DMS53 treated with DMSO at 0.1 percent for 48 hours (cell line): ENCODE measurements around the gene GON7.
"Not testable (repeated sequence)": the region's sequence is repeated elsewhere in the genome, so short reads cannot be mapped to it uniquely, and the experiment has no call there.

Experiments
- DNase-seq: peaks from one replicate; lab custom pipeline; 2025; ENCODE audit not compliant: unreplicated experiment; lab: John Stamatoyannopoulos, UW

Gene GON7

DNA sequence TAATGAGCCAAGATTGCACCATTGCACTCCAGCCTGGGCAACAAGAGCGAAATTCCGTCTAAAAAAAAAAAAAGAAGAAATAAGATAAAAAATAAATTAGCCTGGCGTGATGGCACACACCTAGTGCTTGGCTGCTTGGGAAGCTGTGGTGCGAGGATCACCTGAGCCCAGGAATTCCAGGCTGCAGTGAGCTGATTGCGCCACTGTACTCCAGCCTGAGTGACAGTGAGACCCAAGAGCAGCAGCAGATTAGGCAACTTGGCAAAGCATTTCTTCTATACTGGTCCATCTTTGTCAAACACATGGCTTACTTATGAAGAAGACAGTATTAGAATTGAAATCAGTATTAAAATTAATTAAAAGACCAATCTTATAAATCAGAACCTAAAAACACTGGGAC lies 6.3 kb downstream of the GON7 start:
- DNase-seq, result no peak

DNA sequence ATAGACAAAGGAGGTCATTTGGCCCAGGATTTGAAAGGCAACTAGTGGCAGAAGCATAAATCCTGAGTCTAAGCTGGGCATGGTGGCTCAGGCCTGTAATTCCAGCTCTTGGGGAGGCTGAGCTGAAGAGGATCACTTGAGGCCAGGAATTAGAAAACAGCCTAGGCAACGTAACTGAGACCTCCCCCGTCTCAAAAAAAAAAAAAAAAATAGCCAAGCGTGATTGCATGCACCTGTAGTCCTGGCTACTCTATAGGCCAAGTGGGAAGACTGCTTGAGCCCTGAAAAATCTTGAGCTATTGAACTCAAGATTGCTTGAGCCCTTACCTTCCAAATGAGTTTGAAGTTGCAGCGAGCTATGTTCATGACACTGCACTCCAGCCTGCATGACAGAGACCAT lies 7.8 kb downstream of the GON7 start:
- DNase-seq, result no peak

DNA sequence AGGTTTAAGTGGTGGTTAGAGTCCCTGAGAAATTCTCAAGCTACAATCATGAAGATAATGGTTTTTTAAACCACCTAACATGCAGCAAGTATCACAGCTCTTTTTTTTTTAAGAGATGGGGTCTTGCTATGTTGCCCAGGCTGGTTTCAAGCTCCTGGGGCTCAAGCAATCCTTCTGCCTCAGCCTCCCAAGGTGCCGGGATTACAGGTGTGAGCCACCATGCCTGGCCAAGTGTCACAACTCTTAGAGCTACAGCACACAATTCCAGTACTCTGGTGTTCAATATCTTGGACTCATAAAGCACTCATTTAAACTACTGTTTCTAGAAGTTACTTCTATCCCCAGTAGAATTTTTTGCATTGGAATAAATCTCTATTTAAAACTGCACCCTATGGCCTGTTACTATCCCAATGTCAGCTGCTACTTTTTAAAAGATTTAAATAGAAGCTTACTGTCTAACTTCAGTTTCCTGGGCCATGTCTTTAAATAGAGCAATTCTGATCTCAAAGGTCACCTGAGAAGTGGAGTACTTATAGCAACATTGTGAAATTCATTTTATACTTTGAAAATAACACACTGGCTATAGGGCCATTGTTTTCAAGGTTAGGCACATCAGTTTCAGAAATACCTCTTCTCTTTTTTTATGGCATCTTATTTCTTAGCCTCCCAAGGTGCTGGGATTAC lies 11.4 kb downstream of the GON7 start:
- DNase-seq, result no peak

DNA sequence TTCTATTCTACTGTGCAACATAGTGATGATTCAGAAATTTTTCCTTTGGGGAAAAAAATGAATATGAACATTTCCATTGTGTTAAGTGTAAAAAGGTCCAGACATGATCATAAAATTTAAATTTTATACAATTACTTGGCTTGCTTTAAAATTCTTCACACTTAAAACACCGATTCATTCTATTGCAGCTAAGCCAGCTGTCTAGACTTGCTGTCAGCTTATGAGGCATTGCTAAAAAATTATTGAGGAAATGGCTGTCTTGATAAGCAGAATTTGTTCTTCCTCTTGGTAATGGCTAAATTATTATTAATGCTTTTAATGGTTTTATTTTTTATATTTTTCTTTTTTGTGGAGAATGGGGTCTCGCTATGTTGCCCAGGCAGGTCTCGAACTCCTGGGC lies 19.9 kb downstream of the GON7 start:
- DNase-seq, result no peak

DNA sequence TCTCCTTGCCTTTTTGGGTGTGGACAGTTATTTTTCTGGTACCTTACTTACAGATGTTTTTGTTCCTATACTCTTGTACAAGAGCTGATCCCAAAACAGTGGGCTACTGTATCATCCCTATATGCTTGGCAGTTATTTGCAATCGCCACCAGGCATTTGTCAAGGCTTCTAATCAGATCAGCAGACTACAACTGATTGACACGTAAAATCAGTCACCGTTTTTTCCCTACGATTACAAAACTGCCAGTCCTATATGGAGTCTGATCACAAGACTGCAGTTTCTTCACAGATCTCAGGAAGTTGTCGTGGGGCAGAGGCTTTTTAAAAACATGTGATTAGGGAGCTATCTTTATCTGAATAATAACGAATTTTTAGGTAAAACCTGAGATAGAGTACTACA lies 20.4 kb downstream of the GON7 start:
- no peak for DNase-seq

DNA sequence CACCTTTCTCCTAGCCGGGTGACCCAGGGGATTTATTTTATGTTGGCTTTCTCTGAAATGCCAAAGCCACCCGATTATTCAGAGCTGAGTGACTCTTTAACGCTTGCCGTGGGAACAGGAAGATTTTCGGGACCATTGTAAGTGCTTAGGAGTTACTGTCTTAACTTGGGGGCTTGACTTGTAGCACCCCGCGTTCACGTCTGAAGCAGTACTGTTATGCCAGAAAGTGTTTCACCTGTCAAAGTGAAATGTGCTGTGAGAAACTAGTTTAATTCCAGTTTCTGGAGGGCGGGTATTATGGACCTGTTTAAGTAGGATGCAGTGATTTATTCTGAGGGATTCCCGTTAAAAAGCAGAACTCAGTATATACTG lies 21.5 kb downstream of the GON7 start:
- DNase-seq, result no peak

DNA sequence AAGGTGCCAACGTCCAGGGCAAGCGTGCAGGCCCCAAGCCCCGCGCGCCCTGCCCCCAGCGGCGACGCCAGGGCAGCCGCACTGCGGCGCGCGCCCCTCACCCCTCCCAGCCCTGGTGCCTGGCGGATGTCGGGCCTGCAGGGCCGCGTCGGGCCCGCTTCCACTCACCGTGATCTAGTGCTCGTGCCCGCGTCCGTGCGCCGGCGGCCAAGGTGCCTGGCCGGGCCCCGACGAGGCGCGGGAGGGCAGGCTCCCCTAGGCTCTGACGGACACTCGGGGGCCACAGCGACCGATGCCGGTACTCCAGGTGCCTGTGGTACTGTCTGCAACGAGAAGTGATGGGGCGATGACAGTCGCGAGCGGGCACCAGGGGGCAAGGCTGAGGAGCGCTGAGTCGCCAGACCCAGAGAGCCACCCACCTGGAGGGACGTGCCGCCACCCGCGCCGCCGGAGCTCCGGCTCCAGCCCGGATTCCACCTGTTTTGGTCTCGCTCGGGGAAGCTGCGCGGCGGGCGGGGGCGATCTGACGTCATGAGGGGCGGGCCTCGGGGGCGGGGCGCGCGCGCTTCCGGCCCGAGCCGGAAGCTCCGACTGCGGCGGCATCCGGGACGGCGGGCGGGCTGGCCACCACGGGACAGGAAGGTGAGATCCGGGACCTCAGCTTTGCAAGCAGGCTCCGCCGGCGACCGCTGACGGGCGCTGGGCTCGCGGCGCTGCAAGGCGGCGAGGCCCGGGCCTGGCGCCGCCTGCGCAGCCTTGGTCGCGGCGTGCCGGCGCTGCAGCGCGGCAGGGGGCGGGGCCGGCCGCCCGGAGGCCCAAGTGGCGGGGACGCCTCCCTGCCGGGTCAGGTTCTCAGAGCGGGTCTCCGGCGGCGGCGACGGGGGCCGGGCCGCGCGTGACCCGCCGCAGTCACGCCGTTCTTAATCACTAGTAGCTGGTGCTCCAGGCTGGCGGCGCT lies 22.2 kb downstream of the GON7 start, which contains the start of the genes LYSET and MOAP1:
Gene LYSET, plus strand, starts transcription at position 927 of the 958 bp plus-strand sequence. CDS start 89 bp downstream, outside the sequence.
Gene MOAP1, minus strand, starts transcription at position 507 of the 958 bp plus-strand sequence. CDS start 655 bp downstream, outside the sequence.
- DNase-seq, result peak; percentile 37

DNA sequence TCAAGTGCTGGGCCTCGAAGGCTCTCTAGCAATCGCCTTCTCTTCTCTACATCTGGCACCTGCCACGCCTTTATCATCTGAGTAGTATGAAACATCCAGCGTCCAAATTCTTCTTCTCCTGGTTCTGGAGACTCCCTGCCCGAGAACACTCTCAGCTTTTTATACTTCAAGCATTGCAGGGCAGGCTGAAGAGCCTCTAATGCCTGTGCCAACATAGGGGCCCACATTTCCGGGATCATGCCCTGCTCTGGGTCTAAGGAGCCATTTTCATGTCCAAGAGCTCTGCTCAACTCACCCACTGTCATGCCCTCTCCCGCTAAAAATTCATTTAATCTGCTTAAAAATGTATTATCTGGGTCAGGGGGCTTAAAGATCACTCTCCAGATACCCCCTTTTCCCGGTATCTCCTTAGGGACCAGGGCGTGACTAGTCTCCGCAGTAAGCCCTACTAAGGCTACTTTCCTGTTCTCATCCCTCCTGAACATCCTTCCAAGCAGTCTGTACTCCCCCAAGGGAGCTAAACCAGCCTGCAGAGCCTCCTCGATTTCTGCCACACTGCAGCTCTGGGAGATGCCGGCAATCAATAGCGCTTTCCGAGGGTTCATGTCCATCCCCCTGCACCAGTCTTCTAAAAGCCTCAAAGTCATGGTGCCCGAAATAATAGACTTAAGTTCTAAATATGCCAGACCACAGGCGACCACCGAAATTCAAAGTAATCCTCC lies 23.1 kb downstream of the GON7 start:
- no peak for DNase-seq

DNA sequence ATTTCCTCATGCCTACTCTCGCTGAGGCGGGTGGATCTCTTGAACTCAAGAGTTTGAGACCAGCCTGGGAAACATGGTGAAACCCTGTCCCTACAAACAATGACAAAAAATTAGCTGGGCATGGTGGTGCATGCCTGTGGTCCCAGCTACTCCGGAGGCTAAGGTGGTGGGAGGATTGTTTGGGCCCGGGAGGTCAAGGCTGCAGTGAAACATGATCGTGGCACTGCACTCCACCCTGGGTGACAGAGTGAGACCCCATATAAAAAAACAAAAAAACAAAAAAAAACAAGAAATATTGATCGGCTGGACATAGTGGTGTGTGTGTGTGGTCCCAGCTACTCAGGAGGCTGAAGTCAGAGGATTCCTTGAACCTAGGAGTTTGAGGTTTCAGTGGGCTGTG lies 31.4 kb downstream of the GON7 start:
- no peak for DNase-seq

DNA sequence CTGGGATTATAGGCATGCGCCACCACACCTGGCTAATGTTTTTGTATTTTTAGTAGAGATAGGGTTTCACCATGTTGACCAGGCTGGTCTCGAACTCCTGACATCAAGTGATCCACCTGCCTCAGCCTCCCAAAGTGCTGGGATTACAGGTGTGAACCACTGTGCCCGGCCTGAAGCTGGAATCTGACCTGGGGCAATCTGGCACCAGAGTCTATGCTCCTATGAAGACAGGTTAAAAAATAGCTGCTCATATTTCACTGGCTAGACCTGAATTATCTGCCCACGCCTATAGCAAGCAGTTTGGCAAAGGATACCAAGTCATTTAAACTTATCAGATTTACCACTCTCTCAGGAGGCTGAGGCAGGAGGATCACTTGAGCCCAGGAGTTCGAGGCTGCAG lies 32.1 kb downstream of the GON7 start:
- DNase-seq, result not testable (repeated sequence)

DNA sequence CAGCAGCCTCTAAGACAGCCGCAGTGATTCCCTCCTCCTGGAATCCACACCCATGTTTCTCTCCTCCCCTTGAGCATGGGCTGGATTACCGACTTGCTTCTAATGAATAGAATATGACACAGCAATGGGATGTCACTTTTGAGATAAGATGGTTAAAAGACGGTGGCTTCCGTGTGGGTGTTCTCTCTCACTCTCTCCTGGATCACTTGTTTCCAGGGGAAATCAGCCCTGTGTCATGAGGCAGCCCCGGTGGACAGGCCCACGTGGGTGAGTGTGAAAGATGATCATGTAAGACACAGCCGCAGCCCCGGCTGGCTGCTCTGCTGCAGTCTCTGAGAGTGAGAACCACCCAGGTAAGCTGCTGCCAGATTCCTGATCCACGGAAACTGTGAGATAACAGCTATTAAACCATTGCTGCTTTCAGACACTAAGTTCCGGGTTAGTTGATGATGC lies 32.9 kb downstream of the GON7 start:
- DNase-seq, result no peak

DNA sequence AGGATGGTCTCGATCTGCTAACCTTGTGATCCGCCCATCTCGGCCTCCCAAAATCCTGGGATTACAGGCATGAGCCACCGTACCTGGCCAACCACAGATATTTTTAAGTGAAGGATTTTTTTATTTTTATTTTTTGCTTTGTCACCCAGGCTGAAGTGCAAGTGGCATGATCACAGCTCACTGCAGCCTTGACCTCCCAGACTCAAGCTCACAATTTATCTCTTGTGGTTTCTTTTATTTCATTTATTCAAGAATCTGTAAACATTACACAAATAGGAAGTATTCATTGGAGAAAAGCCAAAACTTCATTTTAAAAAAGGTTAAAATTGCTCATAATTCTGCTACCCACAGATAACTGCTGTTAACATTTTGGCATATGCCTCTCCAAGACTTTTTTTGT lies 35.5 kb downstream of the GON7 start:
- no peak for DNase-seq

DNA sequence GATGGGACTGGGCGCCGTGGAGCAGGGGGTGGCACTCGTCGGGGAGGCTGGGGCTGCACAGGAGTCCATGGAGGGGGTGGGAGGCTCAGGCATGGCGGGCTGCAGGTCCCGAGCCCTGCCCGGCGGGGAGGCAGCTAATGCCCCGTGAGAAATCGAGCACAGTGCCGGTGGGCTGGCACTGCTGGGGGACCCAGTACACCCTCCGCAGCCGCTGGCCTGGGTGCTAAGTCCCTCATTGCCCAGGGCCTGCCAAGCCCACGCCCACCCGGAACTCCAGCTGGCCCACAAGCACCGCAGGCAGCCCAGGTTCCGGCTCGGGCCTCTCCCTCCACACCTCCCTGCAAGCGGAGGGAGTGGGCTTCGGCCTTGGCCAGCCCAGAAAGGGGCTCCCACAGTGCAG lies 36.7 kb downstream of the GON7 start:
- not testable (repeated sequence) for DNase-seq

DNA sequence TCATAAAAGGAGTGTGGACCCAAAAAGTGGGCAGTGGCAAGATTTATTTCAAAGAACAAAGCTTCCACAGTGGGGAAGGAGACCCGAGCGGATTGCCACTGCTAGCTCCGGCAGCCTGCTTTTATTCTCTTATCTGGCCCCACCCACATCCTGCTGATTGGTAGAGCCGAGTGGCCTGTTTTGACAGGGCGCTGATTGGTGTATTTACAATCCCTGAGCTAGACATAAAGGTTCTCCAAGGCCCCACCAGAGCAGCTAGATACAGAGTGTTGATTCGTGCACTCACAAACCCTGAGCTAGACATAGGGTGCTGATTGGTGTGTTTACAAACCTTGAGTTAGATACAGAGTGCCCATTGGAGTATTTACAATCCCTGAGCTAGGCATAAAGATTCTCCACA lies 37.2 kb downstream of the GON7 start:
- DNase-seq, result not testable (repeated sequence)

DNA sequence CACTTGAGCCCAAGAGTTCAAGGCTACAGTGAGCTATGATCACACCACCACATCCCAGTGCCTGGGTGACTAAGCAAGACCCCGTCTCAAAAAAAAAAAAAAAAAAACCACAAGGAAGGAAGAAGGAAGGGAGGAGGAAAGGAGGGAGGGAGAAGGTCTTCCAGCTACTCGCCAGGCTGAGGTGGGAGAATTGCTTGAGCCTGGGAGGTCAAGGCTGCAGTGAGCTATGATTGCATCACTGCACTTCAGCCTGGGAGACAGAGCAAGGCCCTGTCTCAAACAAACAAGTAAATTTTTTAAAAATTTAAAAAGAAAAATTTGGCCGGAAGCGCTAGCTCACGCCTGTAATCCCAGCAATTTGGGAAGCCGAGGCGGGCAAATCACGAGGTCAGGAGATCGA lies 38.3 kb downstream of the GON7 start:
- not testable (repeated sequence) for DNase-seq

DNA sequence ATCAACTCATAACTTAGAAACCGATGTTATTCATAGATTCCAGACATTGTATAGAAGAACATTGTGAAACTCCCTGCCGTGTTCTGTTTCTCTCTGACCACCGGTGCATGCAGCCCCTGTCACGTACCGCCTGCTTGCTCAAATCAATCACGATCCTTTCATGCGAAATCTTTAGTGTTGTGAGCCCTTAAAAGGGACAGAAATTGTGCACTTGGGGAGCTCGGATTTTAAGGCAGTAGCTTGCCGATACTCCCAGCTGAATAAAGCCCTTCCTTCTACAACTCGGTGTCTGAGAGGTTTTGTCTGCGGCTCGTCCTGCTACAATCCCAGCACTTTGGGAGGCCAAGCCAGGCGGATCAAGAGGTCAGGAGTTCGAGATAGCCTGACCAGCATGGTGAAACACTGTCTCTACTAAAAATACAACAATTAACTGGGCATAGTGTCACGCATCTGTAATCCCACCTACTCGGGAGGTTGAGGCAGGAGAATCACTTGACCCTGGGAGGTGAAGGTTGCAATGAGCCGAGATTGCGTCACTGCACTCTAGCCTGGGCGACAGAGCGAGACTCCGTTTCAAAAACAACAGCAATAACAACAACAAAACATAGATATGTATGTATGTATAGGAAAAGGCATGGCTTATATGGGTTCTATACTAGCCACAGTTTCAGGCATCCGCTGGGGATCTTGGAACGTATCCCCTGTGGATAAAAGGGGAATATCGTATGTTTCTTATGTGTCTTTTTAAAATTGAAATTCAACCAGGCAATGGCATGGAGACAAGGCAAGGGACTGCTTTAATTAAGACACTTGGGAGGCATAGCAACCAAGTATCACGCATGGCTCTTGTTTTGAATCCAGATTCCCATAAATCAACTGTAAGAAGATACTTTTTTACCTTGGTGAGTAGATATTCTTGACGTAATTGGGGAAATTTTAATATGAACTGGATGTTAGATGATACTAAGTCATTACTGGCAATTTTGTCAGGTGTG lies 41.3 kb downstream of the GON7 start:
- not testable (repeated sequence) for DNase-seq

DNA sequence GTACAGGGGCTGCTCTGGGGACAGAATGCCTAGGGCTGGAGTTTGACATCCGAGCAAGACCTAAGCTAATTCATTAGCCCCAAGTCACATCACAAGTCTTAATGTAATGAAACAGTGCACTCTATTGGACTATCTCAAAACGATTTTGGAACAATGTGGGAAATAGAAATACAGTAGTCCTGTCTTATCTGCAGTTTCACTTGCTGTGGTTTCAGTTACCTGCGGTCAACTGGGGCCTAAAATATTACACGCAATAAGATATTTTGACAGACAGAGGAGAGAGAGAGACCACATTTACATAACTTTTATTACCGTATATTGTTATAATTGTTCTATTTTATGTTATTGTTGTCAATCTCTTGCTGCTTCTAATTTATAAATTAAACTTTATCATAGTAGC lies 43.3 kb downstream of the GON7 start:
- DNase-seq, result no peak

DNA sequence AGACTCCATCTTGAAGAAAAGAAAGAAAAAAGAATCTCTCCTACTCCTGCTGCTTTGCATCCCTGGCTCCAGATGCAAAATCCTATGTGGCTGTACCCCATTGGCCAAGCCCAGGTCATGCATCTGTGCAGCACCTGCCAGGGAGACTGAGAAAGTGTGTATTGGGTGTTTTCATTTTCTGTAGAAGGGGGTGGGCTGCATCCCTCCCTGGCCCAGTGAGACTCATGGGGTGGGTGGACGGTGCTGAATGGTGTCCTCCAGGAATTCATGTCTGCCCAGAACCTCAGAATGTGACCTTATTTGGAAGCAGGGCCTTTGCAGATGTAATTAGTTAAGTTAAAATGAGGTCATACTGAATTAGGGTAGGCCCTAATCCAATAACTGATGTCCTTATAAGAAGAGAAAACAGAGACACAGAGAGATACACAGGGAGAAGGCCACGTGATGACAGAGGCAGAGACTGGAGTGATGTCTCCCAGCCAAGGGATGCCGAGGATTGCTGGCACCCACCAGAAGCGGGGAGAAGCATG lies 45.4 kb downstream of the GON7 start:
- DNase-seq, result no peak

DNA sequence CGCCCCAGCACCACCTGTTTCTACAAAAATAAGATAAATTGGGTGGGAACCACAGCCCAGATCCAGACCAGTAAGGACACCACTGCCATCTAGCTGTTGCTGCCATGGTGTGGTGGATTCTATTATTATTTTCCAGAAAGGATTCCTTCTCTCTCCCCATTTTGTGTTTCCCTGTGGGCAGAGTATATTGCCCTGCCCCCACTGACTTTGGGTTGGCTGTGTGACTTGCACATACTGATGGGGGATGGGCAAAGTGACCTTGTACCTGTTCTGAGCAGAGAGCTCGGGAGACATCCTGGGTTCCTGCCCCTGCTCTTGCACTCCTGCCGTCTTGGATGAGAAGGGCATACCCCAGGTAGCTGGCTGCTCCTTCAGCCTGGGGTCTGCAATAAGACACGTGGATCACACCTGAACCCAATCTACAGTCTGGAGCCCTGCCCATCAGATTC lies 46.5 kb downstream of the GON7 start:
- no peak for DNase-seq
